ENCODE measurements around the gene FAM120A.
"Not testable (repeated sequence)": the region's sequence is repeated elsewhere in the genome, so short reads cannot be mapped to it uniquely, and the experiment has no call there.

FAM120A gene

GRCh38 chr9:93512170-93512812 lies 60.8 kb downstream of the FAM120A start:
- not testable (repeated sequence) for DNase-seq

GRCh38 chr9:93513606-93514005 lies 62.1 kb downstream of the FAM120A start:
- no peak for DNase-seq

GRCh38 chr9:93517331-93517730 lies 65.8 kb downstream of the FAM120A start:
- no peak for DNase-seq

GRCh38 chr9:93520523-93520922 lies 69.0 kb downstream of the FAM120A start:
- no peak for DNase-seq

- no peak for DNase-seq
Measured at GRCh38 chr9:93522736-93523135, 71.3 kb downstream of the FAM120A start.

GRCh38 chr9:93523518-93524144 lies 72.1 kb downstream of the FAM120A start:
- no peak for DNase-seq

GRCh38 chr9:93525476-93525875 lies 74.0 kb downstream of the FAM120A start:
- no peak for DNase-seq

GRCh38 chr9:93531374-93531773 lies 79.9 kb downstream of the FAM120A start:
- DNase-seq = no peak

- no peak for DNase-seq
Measured at GRCh38 chr9:93532141-93532540, 80.7 kb downstream of the FAM120A start.

- DNase-seq = no peak
Measured at GRCh38 chr9:93533863-93534262, 82.4 kb downstream of the FAM120A start.

GRCh38 chr9:93536167-93536566 lies 84.7 kb downstream of the FAM120A start:
- no peak for DNase-seq

- no peak for DNase-seq
Measured at GRCh38 chr9:93536874-93537273, 85.4 kb downstream of the FAM120A start.

GRCh38 chr9:93540305-93540704 lies 88.8 kb downstream of the FAM120A start:
- DNase-seq = no peak

- no peak for DNase-seq
Measured at GRCh38 chr9:93541005-93541404, 89.5 kb downstream of the FAM120A start.

GRCh38 chr9:93541581-93542349 lies 90.3 kb downstream of the FAM120A start:
- no peak for DNase-seq

- DNase-seq = no peak
Measured at GRCh38 chr9:93543117-93543516, 91.6 kb downstream of the FAM120A start.

GRCh38 chr9:93546356-93546755 lies 94.9 kb downstream of the FAM120A start:
- DNase-seq = no peak

- DNase-seq = no peak
Measured at GRCh38 chr9:93549611-93550010, 98.1 kb downstream of the FAM120A start.

- DNase-seq = no peak
Measured at GRCh38 chr9:93552923-93553322, 101.4 kb downstream of the FAM120A start.

GRCh38 chr9:93555370-93555769 lies 103.9 kb downstream of the FAM120A start:
- no peak for DNase-seq

- DNase-seq = no peak
Measured at GRCh38 chr9:93557366-93558137, 106.1 kb downstream of the FAM120A start.

- no peak for DNase-seq
Measured at GRCh38 chr9:93558503-93558902, 107.0 kb downstream of the FAM120A start.

- DNase-seq = no peak
Measured at GRCh38 chr9:93560991-93561390, 109.5 kb downstream of the FAM120A start.

Measured in NCI-H446 (cell line).